ENCODE measurements around the gene MYOZ1.

Gene MYOZ1

GRCh38 chr10:73653701-73654100 lies 12.4 kb upstream of the MYOZ1 start:
- H3K36me3 Mint-ChIP-seq (ENCODE audit: low read depth), result no peaks in the 10 kb centered on the region
- H3K4me1 Mint-ChIP-seq (ENCODE audit: low read depth), result peaks cover 31% of the 10 kb centered on the region
- intact Hi-C loops (cut with micrococcal nuclease), result no loop called here

GRCh38 chr10:73653195-73653594 lies 11.9 kb upstream of the MYOZ1 start:
- Mint-ChIP-seq H3K27me3 (peaks cover 11% of the 10 kb centered on the region), H3K27ac (no peak overlapping the region), H3K36me3 (ENCODE audit: low read depth) (no peaks in the 10 kb centered on the region), H3K4me1 (ENCODE audit: low read depth) (peaks cover 31% of the 10 kb centered on the region), H3K4me3 (no peak overlapping the region), H3K9me3 (no peaks in the 10 kb centered on the region)
- intact Hi-C loops (cut with micrococcal nuclease), result no loop called here

More at GRCh38 chr10:73653701-73654100, 12.4 kb upstream of the MYOZ1 start:
- no peak overlapping the region for H3K27ac Mint-ChIP-seq
- no peak overlapping the region for H3K4me3 Mint-ChIP-seq
- no peaks in the 10 kb centered on the region for H3K9me3 Mint-ChIP-seq
- H3K27me3 Mint-ChIP-seq, result peaks cover 7% of the 10 kb centered on the region

GRCh38 chr10:73650537-73651331 lies 9.5 kb upstream of the MYOZ1 start:
- Mint-ChIP-seq H3K4me3 (no peak overlapping the region), H3K9me3 (no peaks in the 10 kb centered on the region), H3K27me3 (peaks cover 22% of the 10 kb centered on the region), H3K4me1 (ENCODE audit: low read depth) (peaks cover 45% of the 10 kb centered on the region), H3K36me3 (ENCODE audit: low read depth) (no peaks in the 10 kb centered on the region), H3K27ac (no peak overlapping the region)
- intact Hi-C loops (cut with micrococcal nuclease), result no loop called here

GRCh38 chr10:73649876-73650536 lies 8.7 kb upstream of the MYOZ1 start:
- H3K27ac Mint-ChIP-seq, result no peak overlapping the region
- H3K27me3 Mint-ChIP-seq, result peaks cover 20% of the 10 kb centered on the region
- no peaks in the 10 kb centered on the region for H3K9me3 Mint-ChIP-seq
- no peaks in the 10 kb centered on the region for H3K36me3 Mint-ChIP-seq (ENCODE audit: low read depth)
- H3K4me1 Mint-ChIP-seq (ENCODE audit: low read depth), result peaks cover 43% of the 10 kb centered on the region
- intact Hi-C loops (cut with micrococcal nuclease), result no loop called here
- no peak overlapping the region for H3K4me3 Mint-ChIP-seq

GRCh38 chr10:73648975-73649829 lies 7.9 kb upstream of the MYOZ1 start:
- no peaks in the 10 kb centered on the region for H3K9me3 Mint-ChIP-seq
- intact Hi-C loops (cut with micrococcal nuclease), result no loop called here
- H3K4me3 Mint-ChIP-seq, result no peak overlapping the region
- H3K36me3 Mint-ChIP-seq (ENCODE audit: low read depth), result no peaks in the 10 kb centered on the region
- peaks cover 51% of the 10 kb centered on the region for H3K4me1 Mint-ChIP-seq (ENCODE audit: low read depth)
- no peak overlapping the region for H3K27ac Mint-ChIP-seq
- H3K27me3 Mint-ChIP-seq, result peaks cover 20% of the 10 kb centered on the region

GRCh38 chr10:73647875-73648651 lies 6.8 kb upstream of the MYOZ1 start:
- intact Hi-C loops (cut with micrococcal nuclease), result no loop called here
- H3K4me3 Mint-ChIP-seq, result peak overlapping the region; percentile 87
- H3K36me3 Mint-ChIP-seq (ENCODE audit: low read depth), result no peaks in the 10 kb centered on the region
- H3K9me3 Mint-ChIP-seq, result no peaks in the 10 kb centered on the region
- H3K27ac Mint-ChIP-seq, result peak overlapping the region; percentile 86
- peaks cover 17% of the 10 kb centered on the region for H3K27me3 Mint-ChIP-seq
- H3K4me1 Mint-ChIP-seq (ENCODE audit: low read depth), result peaks cover 53% of the 10 kb centered on the region

- H3K9me3 Mint-ChIP-seq, result no peaks in the 10 kb centered on the region
- peak overlapping the region; percentile 87 for H3K4me3 Mint-ChIP-seq
- intact Hi-C loops (cut with micrococcal nuclease), result no loop called here
- peaks cover 53% of the 10 kb centered on the region for H3K4me1 Mint-ChIP-seq (ENCODE audit: low read depth)
- H3K27me3 Mint-ChIP-seq, result peaks cover 17% of the 10 kb centered on the region
- no peaks in the 10 kb centered on the region for H3K36me3 Mint-ChIP-seq (ENCODE audit: low read depth)
- H3K27ac Mint-ChIP-seq, result peak overlapping the region; percentile 86
Observed at GRCh38 chr10:73647211-73647874, 6.1 kb upstream of the MYOZ1 start.

GRCh38 chr10:73646598-73647041 lies 5.3 kb upstream of the MYOZ1 start:
- H3K4me3 Mint-ChIP-seq, result no peak overlapping the region
- peaks cover 18% of the 10 kb centered on the region for H3K27me3 Mint-ChIP-seq
- intact Hi-C loops (cut with micrococcal nuclease), result no loop called here
- no peaks in the 10 kb centered on the region for H3K9me3 Mint-ChIP-seq
- H3K27ac Mint-ChIP-seq, result peak overlapping the region; percentile 86
- peaks cover 57% of the 10 kb centered on the region for H3K4me1 Mint-ChIP-seq (ENCODE audit: low read depth)
- no peaks in the 10 kb centered on the region for H3K36me3 Mint-ChIP-seq (ENCODE audit: low read depth)

- Mint-ChIP-seq H3K4me3 (no peak overlapping the region), H3K36me3 (ENCODE audit: low read depth) (no peaks in the 10 kb centered on the region), H3K27me3 (peaks cover 23% of the 10 kb centered on the region), H3K27ac (no peak overlapping the region), H3K9me3 (no peaks in the 10 kb centered on the region), H3K4me1 (ENCODE audit: low read depth) (peaks cover 55% of the 10 kb centered on the region)
- intact Hi-C loops (cut with micrococcal nuclease), result no loop called here
Observed at GRCh38 chr10:73645251-73645650, 4.0 kb upstream of the MYOZ1 start.

- Mint-ChIP-seq H3K4me3 (no peak overlapping the region), H3K27ac (no peak overlapping the region), H3K36me3 (ENCODE audit: low read depth) (no peaks in the 10 kb centered on the region), H3K9me3 (no peaks in the 10 kb centered on the region), H3K4me1 (ENCODE audit: low read depth) (peaks cover 50% of the 10 kb centered on the region), H3K27me3 (peaks cover 23% of the 10 kb centered on the region)
- intact Hi-C loops (cut with micrococcal nuclease), result loop anchor here (1.0 kb wide), 1 partner anchor 115 kb away; no protein-coding TSS in a partner anchor
Observed at GRCh38 chr10:73644767-73645166, 3.5 kb upstream of the MYOZ1 start.

- intact Hi-C loops (cut with micrococcal nuclease), result loop anchor here (1.0 kb wide), 1 partner anchor 115 kb away; no protein-coding TSS in a partner anchor
- Mint-ChIP-seq H3K9me3 (no peaks in the 10 kb centered on the region), H3K36me3 (ENCODE audit: low read depth) (no peaks in the 10 kb centered on the region), H3K27ac (no peak overlapping the region), H3K4me1 (ENCODE audit: low read depth) (peaks cover 44% of the 10 kb centered on the region), H3K27me3 (peaks cover 23% of the 10 kb centered on the region), H3K4me3 (no peak overlapping the region)
Observed at GRCh38 chr10:73644015-73644743, 2.9 kb upstream of the MYOZ1 start.

- intact Hi-C loops (cut with micrococcal nuclease), result no loop called here
- Mint-ChIP-seq H3K36me3 (ENCODE audit: low read depth) (no peaks in the 10 kb centered on the region), H3K9me3 (no peaks in the 10 kb centered on the region), H3K4me1 (ENCODE audit: low read depth) (peaks cover 43% of the 10 kb centered on the region), H3K4me3 (no peak overlapping the region), H3K27me3 (peaks cover 19% of the 10 kb centered on the region), H3K27ac (no peak overlapping the region)
Observed at GRCh38 chr10:73643362-73643761, 2.1 kb upstream of the MYOZ1 start.
